ENCODE measurements around the gene PKIB.

PKIB gene, protein sequence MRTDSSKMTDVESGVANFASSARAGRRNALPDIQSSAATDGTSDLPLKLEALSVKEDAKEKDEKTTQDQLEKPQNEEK

DNA sequence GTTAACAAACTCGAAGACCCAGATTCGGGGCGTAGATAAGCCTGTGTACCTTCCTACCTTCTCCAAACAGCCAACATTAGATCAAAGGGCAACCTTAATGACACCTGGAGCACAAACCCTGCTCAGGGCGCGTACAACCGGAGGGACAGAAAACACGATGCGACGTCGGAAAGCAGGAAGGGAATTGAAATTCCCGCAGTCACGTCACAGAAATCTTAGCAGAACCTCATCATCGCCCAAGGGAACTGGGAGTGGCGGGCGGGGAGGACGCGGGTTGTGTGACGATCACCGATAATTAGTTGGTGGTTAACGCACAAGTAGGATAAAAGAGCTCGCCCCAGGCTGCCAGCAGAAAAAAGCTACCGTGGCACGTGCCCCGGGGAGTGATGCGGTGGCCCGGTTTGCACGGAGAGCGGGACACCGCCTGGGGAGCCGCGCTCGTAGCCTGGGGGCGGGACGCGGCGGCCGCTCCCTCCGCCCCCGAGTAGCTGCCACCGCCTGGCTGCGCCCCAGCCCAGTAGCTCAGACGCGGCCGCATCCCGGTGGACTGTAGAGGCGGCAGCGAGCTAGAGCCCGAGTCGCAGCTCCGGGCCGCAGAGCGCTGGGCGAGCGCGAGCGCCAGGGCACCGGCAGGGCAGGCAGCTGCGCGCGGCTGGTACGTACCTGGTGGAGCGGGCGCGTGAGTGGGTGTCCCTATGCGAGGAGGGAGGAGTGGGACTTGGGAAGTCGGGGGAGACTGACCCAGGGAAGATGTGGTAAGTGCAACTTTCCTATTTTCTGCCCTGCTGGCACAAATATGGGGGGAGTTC, at the start of gene PKIB:
PKIB (plus strand) TSS at position 525 of the 809 bp plus-strand sequence. CDS start 107,390 bp downstream, outside the sequence.
- H3K4me3 ChIP-seq (ENCODE audit: low read length) = peak within 1 kb of the TSS; percentile 66
- peak; percentile 86 for DNase-seq (ENCODE audit: low read depth)
- TF ChIP-seq, protein P1, sequence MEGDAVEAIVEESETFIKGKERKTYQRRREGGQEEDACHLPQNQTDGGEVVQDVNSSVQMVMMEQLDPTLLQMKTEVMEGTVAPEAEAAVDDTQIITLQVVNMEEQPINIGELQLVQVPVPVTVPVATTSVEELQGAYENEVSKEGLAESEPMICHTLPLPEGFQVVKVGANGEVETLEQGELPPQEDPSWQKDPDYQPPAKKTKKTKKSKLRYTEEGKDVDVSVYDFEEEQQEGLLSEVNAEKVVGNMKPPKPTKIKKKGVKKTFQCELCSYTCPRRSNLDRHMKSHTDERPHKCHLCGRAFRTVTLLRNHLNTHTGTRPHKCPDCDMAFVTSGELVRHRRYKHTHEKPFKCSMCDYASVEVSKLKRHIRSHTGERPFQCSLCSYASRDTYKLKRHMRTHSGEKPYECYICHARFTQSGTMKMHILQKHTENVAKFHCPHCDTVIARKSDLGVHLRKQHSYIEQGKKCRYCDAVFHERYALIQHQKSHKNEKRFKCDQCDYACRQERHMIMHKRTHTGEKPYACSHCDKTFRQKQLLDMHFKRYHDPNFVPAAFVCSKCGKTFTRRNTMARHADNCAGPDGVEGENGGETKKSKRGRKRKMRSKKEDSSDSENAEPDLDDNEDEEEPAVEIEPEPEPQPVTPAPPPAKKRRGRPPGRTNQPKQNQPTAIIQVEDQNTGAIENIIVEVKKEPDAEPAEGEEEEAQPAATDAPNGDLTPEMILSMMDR (IDR thresholded peaks at IDR 0.05; ENCODE audit: insufficient read depth, low read depth, low read length, missing control alignments) = peak; percentile 30

DNA sequence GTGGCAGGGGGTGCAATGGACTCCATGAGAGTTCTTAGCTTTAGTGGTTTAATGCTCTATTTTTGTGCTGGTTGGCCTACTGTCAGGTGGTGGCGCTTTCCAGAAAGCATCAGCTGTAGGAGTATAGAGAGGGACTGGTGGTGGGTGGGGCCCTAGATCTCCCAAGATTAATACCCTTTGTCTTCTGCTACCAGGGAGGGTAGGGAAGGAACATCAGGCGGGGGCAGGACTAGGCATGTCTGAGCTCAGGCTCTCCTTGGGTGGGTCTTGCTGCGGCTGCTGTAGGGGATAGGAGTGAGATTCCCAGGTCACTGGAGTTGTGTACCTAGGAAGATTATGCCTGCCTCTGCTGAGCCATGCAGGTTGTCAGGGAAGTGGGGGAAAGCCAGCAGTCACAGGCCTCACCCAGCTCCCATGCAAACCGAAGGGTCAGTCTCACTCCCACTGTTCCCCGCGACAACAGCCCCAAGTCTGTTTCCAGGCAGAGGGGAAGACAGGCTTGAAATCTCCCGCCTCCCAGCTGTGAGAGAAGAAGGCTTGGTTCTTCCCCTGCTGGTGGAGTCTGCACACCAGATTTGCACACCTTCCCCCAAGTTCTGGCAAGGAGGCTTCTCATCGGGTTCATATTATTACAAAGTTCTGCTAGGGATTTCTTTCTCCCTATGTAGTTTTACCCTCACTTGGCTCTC, 46.7 kb upstream of the PKIB start:
- TF ChIP-seq, protein P1 (IDR thresholded peaks at IDR 0.05; ENCODE audit: insufficient read depth, low read depth, low read length, missing control alignments) = peak; percentile 12
- peak; percentile 8 for DNase-seq (ENCODE audit: low read depth)
- H3K4me3 ChIP-seq (ENCODE audit: low read length) = no peak overlapping the region

DNA sequence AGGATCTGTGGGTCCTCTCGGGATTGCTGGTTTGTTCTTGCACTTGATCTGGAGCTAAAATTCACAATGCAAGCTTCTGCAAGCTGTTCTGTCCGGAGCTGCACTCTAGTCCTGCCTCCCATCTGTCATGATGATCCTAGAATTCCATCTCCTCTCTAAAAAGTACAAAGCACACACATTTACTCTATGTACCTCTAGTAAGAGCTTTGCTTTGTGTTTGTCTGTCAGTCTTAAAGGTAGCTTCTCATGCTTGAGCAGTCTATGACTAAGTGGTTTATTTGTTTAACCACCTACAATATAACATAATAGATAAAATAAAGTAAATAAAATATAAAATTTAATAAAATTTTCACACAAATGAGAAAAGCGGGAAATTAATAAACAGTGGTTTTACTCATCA, 46.0 kb upstream of the PKIB start:
- TF ChIP-seq, protein P1 (IDR thresholded peaks at IDR 0.05; ENCODE audit: insufficient read depth, low read depth, low read length, missing control alignments) = no peak

DNA sequence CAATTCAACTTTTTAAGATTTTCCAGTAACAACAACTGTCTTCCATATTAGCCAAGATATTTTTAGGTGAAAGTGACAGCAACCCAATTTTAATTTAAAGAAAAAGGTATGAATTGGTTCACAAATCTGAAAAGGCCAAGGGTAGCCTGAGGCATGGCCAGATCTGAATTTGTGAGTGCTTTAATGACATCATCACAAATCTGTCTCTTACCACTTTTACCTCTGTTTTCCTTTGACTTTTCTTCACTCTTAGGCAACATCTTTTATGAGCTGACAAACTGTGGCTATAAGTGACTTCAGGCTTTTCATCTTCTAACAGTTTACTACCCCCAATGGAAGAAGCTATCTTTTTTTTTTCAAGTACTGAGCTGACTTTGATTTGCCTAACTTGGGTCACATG, 44.5 kb upstream of the PKIB start:
- TF ChIP-seq, protein P1 (IDR thresholded peaks at IDR 0.05; ENCODE audit: insufficient read depth, low read depth, low read length, missing control alignments) = no peak
- no peak overlapping the region for H3K4me3 ChIP-seq (ENCODE audit: low read length)
- DNase-seq (ENCODE audit: low read depth) = no peak

More for the DNA sequence above, 46.0 kb upstream of the PKIB start:
- no peak for DNase-seq (ENCODE audit: low read depth)
- H3K4me3 ChIP-seq (ENCODE audit: low read length) = no peak overlapping the region

DNA sequence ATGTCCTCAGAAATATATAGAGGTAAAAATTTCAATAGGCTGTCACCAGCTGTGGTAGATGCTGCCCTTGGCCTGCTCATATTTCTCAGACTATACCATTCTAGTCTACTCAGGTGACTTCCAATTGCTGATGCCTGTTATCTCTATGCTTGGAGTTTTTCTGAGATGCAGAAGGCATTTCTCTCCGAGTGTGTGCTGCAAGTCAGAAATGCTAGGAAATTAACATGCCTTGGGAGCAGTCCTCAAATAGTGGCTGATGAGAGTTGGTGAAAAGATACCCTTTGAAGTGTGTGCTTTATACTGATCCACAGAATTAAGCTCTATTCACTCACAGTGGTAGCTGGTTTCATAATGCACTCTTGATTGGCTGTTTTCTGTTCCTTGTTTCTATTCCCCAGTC, 43.2 kb upstream of the PKIB start:
- H3K4me3 ChIP-seq (ENCODE audit: low read length) = no peak overlapping the region
- DNase-seq (ENCODE audit: low read depth) = no peak
- TF ChIP-seq, protein P1 (IDR thresholded peaks at IDR 0.05; ENCODE audit: insufficient read depth, low read depth, low read length, missing control alignments) = no peak

DNA sequence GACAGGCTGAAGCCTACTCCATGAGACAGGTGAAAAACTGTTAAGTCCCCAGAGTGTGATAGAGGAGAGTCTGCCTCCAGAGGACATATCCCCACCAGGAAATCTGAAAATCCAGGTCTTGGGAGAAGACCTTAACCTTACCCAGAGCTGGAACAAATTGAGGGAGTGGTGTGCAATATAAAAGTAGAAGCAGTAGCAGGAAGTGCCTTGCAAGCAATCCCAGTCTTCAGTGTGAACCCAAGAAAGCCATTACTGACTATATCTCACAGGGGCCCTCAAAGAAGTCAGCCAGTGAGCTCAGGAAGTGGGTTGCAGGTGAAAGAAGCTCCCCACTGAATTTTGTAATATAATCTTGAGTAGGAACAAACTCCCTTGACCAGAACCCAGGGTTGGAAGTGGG, 41.9 kb upstream of the PKIB start:
- no peak for DNase-seq (ENCODE audit: low read depth)
- TF ChIP-seq, protein P1 (IDR thresholded peaks at IDR 0.05; ENCODE audit: insufficient read depth, low read depth, low read length, missing control alignments) = no peak

More for the DNA sequence above, 41.9 kb upstream of the PKIB start:
- no peak overlapping the region for H3K4me3 ChIP-seq (ENCODE audit: low read length)
